Activated naive CD4-positive, alpha-beta T cell treated with anti-CD3 and anti-CD28 coated beads for 36 hours (primary cell): Measurements from ENCODE around the gene PPP1R12A. TPM values are rescaled to one million over a fixed set of nuclear protein-coding genes. Genes with fewer than 3 reads are reported as not detected.

Experiments
- CTCF ChIA-PET: fragments of 350-600 bp; sonication (Branson Sonifier 250); formaldehyde crosslinking; loops from one replicate; lab custom pipeline; 2021; ENCODE audit warnings: antibody characterized with exemption; lab: Charles Lee
- DNase-seq: peaks from one replicate; pipeline ENCODE4 v3.0.0-alpha.2; 2020
- H3K27ac Mint-ChIP-seq: one replicate; pipeline ENCODE4 v1.8.0; 2021; ENCODE audit warnings: mild to moderate bottlenecking, mixed read lengths
- H3K27me3 Mint-ChIP-seq: one replicate; pipeline ENCODE4 v1.8.0; 2021; ENCODE audit warnings: low read depth, mixed read lengths
- H3K36me3 Mint-ChIP-seq: one replicate; pipeline ENCODE4 v1.8.0; 2021; ENCODE audit warnings: low read depth, mixed read lengths
- H3K4me1 Mint-ChIP-seq: one replicate; pipeline ENCODE4 v1.8.0; 2021; ENCODE audit warnings: low read depth, mixed read lengths
- H3K4me3 Mint-ChIP-seq: one replicate; pipeline ENCODE4 v1.8.0; 2021; ENCODE audit warnings: mild to moderate bottlenecking, moderate library complexity, mixed read lengths
- H3K9me3 Mint-ChIP-seq: one replicate; pipeline ENCODE4 v1.8.0; 2021; ENCODE audit warnings: mixed read lengths
- intact Hi-C: fragments of 100-400 bp; cut with micrococcal nuclease; formaldehyde crosslinking; loops from one replicate; pipeline ENCODE4 v1.15.1; 2023
- total RNA-seq, 2 experiments: library from RNA; stranded (reverse); gene quantifications; one replicate each; pipeline ENCODE4 v1.2.3, GENCODE V29; 2021

The PPP1R12A gene
- total RNA-seq, 2 experiments from 2014 or later, result 56.3 to 63.3 TPM

GRCh38 chr12:79911889-79912656 lies 22.8 kb downstream of the PPP1R12A start:
- Mint-ChIP-seq H3K4me1 (peaks cover 63% of the 10 kb centered on the region), H3K27ac (no peak overlapping the region), H3K4me3 (no peak overlapping the region)

GRCh38 chr12:79908366-79908765 lies 26.5 kb downstream of the PPP1R12A start:
- H3K36me3 Mint-ChIP-seq, result no peaks in the 10 kb centered on the region
- intact Hi-C loops, result no loop called here
- no peaks in the 10 kb centered on the region for H3K27me3 Mint-ChIP-seq
- peaks cover 51% of the 10 kb centered on the region for H3K4me1 Mint-ChIP-seq
- H3K9me3 Mint-ChIP-seq, result no peaks in the 10 kb centered on the region
- no peak for DNase-seq
- no peak overlapping the region for H3K4me3 Mint-ChIP-seq
- CTCF ChIA-PET, result no interaction called here
- no peak overlapping the region for H3K27ac Mint-ChIP-seq

More at GRCh38 chr12:79911889-79912656, 22.8 kb downstream of the PPP1R12A start:
- Mint-ChIP-seq H3K9me3 (no peaks in the 10 kb centered on the region), H3K36me3 (no peaks in the 10 kb centered on the region), H3K27me3 (no peaks in the 10 kb centered on the region)
- intact Hi-C loops, result loop anchor here (2.0 kb wide), 1 partner anchor 17 kb away; no protein-coding TSS in a partner anchor
- no peak for DNase-seq
- CTCF ChIA-PET, result no interaction called here

DNA sequence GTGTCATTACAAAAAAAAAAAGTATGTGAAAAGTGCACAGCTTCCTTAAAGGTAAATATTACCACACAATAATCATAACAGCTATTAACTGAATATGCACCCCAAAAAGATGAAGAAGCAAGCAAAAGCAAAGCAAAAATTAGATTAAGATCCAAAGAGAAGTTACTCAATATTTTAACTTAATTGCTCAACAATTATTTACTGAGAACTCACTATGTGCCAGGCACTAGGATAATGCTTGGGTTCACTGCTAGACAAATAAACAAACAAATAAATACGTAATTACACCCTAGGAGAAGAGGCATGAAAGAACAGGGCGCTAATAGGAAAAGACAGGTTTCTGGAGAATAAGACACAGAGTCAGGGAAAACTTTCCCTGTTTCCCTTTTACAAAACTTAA lies 33.4 kb downstream of the PPP1R12A start:
- Mint-ChIP-seq H3K27ac (no peak overlapping the region), H3K4me3 (no peak overlapping the region), H3K4me1 (peaks cover 59% of the 10 kb centered on the region), H3K27me3 (no peaks in the 10 kb centered on the region), H3K9me3 (no peaks in the 10 kb centered on the region), H3K36me3 (no peaks in the 10 kb centered on the region)
- DNase-seq, result no peak
- intact Hi-C loops, result no loop called here
- CTCF ChIA-PET, result interaction anchor here (0.6 to 1.6 kb wide), 3 partner anchors 10 to 64 kb away, joined by 4 to 6 read pairs (median 6); no protein-coding TSS in a partner anchor

- no peaks in the 10 kb centered on the region for H3K27me3 Mint-ChIP-seq
- DNase-seq, result no peak
- CTCF ChIA-PET, result interaction anchor here (1.6 kb wide), 1 partner anchor 13 kb away, joined by 6 read pairs; no protein-coding TSS in a partner anchor
- no peaks in the 10 kb centered on the region for H3K9me3 Mint-ChIP-seq
- no peak overlapping the region for H3K27ac Mint-ChIP-seq
- no peak overlapping the region for H3K4me3 Mint-ChIP-seq
- peaks cover 63% of the 10 kb centered on the region for H3K4me1 Mint-ChIP-seq
- no peaks in the 10 kb centered on the region for H3K36me3 Mint-ChIP-seq
- intact Hi-C loops, result no loop called here
These were observed 33.9 kb downstream of the PPP1R12A start for GRCh38 chr12:79900951-79901350.

GRCh38 chr12:79900199-79900598 lies 34.7 kb downstream of the PPP1R12A start:
- Mint-ChIP-seq H3K4me1 (peaks cover 65% of the 10 kb centered on the region), H3K27me3 (no peaks in the 10 kb centered on the region), H3K36me3 (no peaks in the 10 kb centered on the region), H3K27ac (no peak overlapping the region), H3K4me3 (no peak overlapping the region), H3K9me3 (no peaks in the 10 kb centered on the region)
- intact Hi-C loops, result no loop called here
- CTCF ChIA-PET, result interaction anchor here (1.6 kb wide), 1 partner anchor 12 kb away, joined by 6 read pairs; no protein-coding TSS in a partner anchor
- DNase-seq, result no peak

GRCh38 chr12:79897617-79898016 lies 37.3 kb downstream of the PPP1R12A start:
- CTCF ChIA-PET, result no interaction called here
- peaks cover 3% of the 10 kb centered on the region for H3K36me3 Mint-ChIP-seq
- DNase-seq, result no peak
- no peak overlapping the region for H3K4me3 Mint-ChIP-seq
- intact Hi-C loops, result no loop called here
- H3K9me3 Mint-ChIP-seq, result no peaks in the 10 kb centered on the region
- peaks cover 59% of the 10 kb centered on the region for H3K4me1 Mint-ChIP-seq
- no peaks in the 10 kb centered on the region for H3K27me3 Mint-ChIP-seq
- H3K27ac Mint-ChIP-seq, result no peak overlapping the region

GRCh38 chr12:79895804-79896203 lies 39.1 kb downstream of the PPP1R12A start:
- H3K4me1 Mint-ChIP-seq, result peaks cover 58% of the 10 kb centered on the region
- H3K36me3 Mint-ChIP-seq, result peaks cover 9% of the 10 kb centered on the region
- no peak for DNase-seq
- H3K9me3 Mint-ChIP-seq, result peaks cover 2% of the 10 kb centered on the region
- H3K27me3 Mint-ChIP-seq, result no peaks in the 10 kb centered on the region
- CTCF ChIA-PET, result interaction anchor here (0.7 to 1.1 kb wide), 3 partner anchors 10 to 883 kb away, joined by 3 read pairs; no protein-coding TSS in a partner anchor
- intact Hi-C loops, result no loop called here
- H3K27ac Mint-ChIP-seq, result no peak overlapping the region
- no peak overlapping the region for H3K4me3 Mint-ChIP-seq

GRCh38 chr12:79895071-79895470 lies 39.8 kb downstream of the PPP1R12A start:
- CTCF ChIA-PET, result interaction anchor here (0.7 to 1.1 kb wide), 2 partner anchors 9 to 883 kb away, joined by 3 read pairs; no protein-coding TSS in a partner anchor
- intact Hi-C loops, result no loop called here
- H3K36me3 Mint-ChIP-seq, result peaks cover 9% of the 10 kb centered on the region
- H3K4me1 Mint-ChIP-seq, result peaks cover 57% of the 10 kb centered on the region
- H3K27me3 Mint-ChIP-seq, result no peaks in the 10 kb centered on the region
- no peak overlapping the region for H3K4me3 Mint-ChIP-seq
- DNase-seq, result no peak
- H3K27ac Mint-ChIP-seq, result no peak overlapping the region
- H3K9me3 Mint-ChIP-seq, result peaks cover 2% of the 10 kb centered on the region

DNA sequence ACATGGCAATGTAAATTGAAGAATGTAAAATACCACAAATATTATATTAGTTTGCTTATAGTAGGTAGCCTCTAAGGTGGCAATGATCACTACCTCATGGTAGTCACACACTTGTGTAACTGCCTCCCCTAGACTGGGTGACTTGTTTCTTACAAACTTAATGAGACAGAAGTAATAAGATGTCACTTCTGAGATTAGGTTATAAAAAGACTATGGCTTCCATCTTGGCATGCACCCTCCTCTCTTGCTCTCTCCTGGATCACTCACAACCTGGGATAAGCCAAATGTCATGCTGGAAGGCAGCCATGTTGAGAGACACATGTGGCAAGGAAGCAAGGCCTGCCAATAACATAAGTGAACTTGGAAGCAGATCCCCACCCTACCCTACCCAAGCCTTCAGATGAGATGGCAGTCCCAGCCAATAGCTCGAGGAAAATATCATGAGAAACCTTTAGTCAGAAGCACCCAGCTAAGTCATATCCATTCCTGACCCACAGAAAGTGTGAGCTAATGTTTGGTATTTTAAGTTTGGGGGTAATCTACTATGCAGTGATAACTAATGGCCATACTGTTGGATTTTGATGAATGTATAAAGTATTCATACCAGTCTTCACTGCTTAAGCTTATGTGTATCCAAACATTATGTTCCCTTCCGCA lies 43.3 kb downstream of the PPP1R12A start:
- CTCF ChIA-PET, result interaction anchor here (0.6 kb wide), 1 partner anchor 1437 kb away, joined by 3 read pairs; no protein-coding TSS in a partner anchor
- Mint-ChIP-seq H3K9me3 (peaks cover 2% of the 10 kb centered on the region), H3K27ac (no peak overlapping the region), H3K36me3 (peaks cover 9% of the 10 kb centered on the region), H3K4me1 (peaks cover 57% of the 10 kb centered on the region), H3K27me3 (no peaks in the 10 kb centered on the region), H3K4me3 (no peak overlapping the region)
- DNase-seq, result no peak
- intact Hi-C loops, result no loop called here

DNA sequence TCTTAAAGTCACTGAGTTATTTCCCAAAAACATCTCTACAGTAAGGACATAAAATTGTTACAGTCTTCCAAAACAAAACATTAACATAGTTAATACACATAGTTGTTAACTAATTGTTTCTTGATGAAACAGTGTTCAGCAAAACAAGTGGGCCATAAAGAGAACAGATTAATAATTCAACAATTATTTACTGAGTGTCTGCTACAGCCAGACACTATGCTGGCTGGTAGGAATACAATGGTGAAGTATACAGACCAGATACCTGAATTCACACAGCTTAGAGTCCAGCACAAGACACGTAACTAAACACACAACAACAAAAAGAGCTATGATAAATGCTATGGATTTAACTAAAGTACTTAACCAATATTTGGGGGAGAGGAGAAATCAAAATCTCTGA lies 47.0 kb downstream of the PPP1R12A start:
- CTCF ChIA-PET, result interaction anchor here (0.7 to 1.5 kb wide), 3 partner anchors 13 to 383 kb away, joined by 3 to 6 read pairs (median 3); no protein-coding TSS in a partner anchor
- no peak overlapping the region for H3K27ac Mint-ChIP-seq
- no peak for DNase-seq
- peaks cover 2% of the 10 kb centered on the region for H3K9me3 Mint-ChIP-seq
- H3K4me1 Mint-ChIP-seq, result peaks cover 65% of the 10 kb centered on the region
- no peak overlapping the region for H3K4me3 Mint-ChIP-seq
- no peaks in the 10 kb centered on the region for H3K27me3 Mint-ChIP-seq
- peaks cover 6% of the 10 kb centered on the region for H3K36me3 Mint-ChIP-seq
- intact Hi-C loops, result loop anchor here (1.0 to 10.0 kb wide), 6 partner anchors 15 to 381 kb away; partner anchors contain the start of gene PPP1R12A

GRCh38 chr12:79886917-79887519 lies 47.9 kb downstream of the PPP1R12A start:
- Mint-ChIP-seq H3K36me3 (peaks cover 4% of the 10 kb centered on the region), H3K27me3 (no peaks in the 10 kb centered on the region), H3K9me3 (peaks cover under 1% of the 10 kb centered on the region), H3K27ac (no peak overlapping the region), H3K4me3 (no peak overlapping the region), H3K4me1 (peaks cover 71% of the 10 kb centered on the region)
- CTCF ChIA-PET, result interaction anchor here (0.6 to 1.5 kb wide), 5 partner anchors 8 to 384 kb away, joined by 3 to 6 read pairs (median 3); no protein-coding TSS in a partner anchor
- DNase-seq, result no peak
- intact Hi-C loops, result loop anchor here (1.0 to 10.0 kb wide), 5 partner anchors 41 to 382 kb away; partner anchors contain the start of gene PPP1R12A
